Measurements from ENCODE around the gene EIF3K. TPM values are rescaled to one million over a fixed set of nuclear protein-coding genes. Genes with fewer than 3 reads are reported as not detected.
A peak's percentile ranks its signal among the peaks of the same experiment; 100 is the strongest.

EIF3K gene
- total and polyA plus RNA-seq, 2 of the 8 experiments (the other 6 are each of a cell fraction or from before 2014, with no cell fraction given), result 329 to 937 TPM

DNA sequence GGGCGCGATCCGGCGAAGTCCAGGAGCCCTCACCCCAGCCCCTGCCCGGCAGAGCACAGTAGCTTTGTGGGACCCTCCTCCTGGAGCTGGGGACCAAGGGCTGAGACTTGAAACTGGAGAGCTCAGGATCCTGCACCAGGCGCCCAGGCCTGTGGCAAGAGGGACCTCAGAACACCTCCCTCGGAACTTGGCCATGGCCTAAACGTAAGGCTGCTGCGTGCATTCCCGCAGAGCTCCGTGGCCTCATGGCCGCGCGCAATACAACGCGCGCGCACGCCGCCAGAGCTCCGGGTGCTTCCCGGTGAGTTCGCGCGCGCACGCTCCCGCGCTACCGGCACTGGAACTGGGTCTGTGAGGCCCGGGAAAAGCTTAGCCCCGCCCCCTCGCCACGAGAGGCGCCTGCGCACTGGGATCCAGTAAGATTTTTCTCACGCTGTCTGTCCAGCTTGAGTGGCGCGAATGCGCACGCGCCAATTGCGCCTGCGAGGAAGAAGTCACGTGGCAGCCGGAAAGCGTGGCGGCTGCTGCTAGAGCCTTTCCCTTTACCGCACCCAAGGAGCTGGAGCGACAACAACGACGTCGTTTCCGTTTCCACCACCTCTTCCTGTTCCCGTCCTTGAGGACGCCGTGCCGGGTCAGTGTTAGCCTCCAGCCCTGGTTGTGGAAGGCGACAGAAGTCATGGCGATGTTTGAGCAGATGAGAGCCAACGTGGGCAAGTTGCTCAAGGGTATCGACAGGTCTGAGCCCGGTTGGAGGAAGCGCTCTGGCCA lies at the start of gene EIF3K (continued):
- TF ChIP-seq, protein P1, sequence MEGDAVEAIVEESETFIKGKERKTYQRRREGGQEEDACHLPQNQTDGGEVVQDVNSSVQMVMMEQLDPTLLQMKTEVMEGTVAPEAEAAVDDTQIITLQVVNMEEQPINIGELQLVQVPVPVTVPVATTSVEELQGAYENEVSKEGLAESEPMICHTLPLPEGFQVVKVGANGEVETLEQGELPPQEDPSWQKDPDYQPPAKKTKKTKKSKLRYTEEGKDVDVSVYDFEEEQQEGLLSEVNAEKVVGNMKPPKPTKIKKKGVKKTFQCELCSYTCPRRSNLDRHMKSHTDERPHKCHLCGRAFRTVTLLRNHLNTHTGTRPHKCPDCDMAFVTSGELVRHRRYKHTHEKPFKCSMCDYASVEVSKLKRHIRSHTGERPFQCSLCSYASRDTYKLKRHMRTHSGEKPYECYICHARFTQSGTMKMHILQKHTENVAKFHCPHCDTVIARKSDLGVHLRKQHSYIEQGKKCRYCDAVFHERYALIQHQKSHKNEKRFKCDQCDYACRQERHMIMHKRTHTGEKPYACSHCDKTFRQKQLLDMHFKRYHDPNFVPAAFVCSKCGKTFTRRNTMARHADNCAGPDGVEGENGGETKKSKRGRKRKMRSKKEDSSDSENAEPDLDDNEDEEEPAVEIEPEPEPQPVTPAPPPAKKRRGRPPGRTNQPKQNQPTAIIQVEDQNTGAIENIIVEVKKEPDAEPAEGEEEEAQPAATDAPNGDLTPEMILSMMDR (IDR thresholded peaks at IDR 0.05; ENCODE audit: control extremely low read depth in 1 of 3, insufficient read depth in 1 of 3, low read depth in 1 of 3, low read length in 3 of 3), result 0 out of 4 replicates have a peak, but pooled peaks of 1 of the 3 experiments have one; percentile 1
- TF ChIP-seq TAF7 (optimal IDR thresholded peaks at IDR 0.05; ENCODE audit: borderline replicate concordance, low read depth, low read length), result peak; percentile 30
- peak; percentile 23; the same call in 1 of the 2 replicates for TF ChIP-seq SP4 (IDR thresholded peaks at IDR 0.05; ENCODE audit: low read length)
- TF ChIP-seq SAP30 (IDR thresholded peaks at IDR 0.05; ENCODE audit: insufficient read depth, insufficient replicate concordance, low read length), result peak; percentile 96
- peak; percentile 82 for TF ChIP-seq PHF8 (conservative IDR thresholded peaks at IDR 0.05; ENCODE audit: low read depth, low read length)
- peak; percentile 46; the same call in 1 of the 2 replicates for TF ChIP-seq TBP (IDR thresholded peaks at IDR 0.05; ENCODE audit: low read depth, low read length)
- TF ChIP-seq SIN3A (conservative IDR thresholded peaks at IDR 0.05 in 1 of 2, IDR thresholded peaks at IDR 0.05 in 1 of 2; ENCODE audit: low read depth in 1 of 2, low read length in 2 of 2), result peak; percentile 42 to 91; a peak in 2 of 4 replicates
- peak; percentile 73 for TF ChIP-seq POLR2AphosphoS5 (IDR thresholded peaks at IDR 0.05; ENCODE audit: low read depth, low read length)
- TF ChIP-seq BACH1 (IDR thresholded peaks at IDR 0.05; ENCODE audit: low read length), result peak; percentile 60; the same call in 1 of the 2 replicates
- TF ChIP-seq SIX5 (IDR thresholded peaks at IDR 0.05; ENCODE audit: low read depth, low read length), result no peak

All from H1 (cell line).